Fibroblast of pulmonary artery (primary cell): Measurements from ENCODE around the gene ASTN1.

Experiments used
- DNase-seq: peaks from one replicate; pipeline ENCODE4 v3.0.0-alpha.2; 2010; ENCODE audit warnings: low read depth
- H3K4me3 ChIP-seq: replicated peaks from 2 replicates; pipeline ENCODE4 v1.5.1; 2011; ENCODE audit warnings: low read depth, mild to moderate bottlenecking, control low read depth, low read length, moderate library complexity
- CTCF ChIP-seq: IDR thresholded peaks from 2 replicates; pipeline ENCODE4 v1.5.1; 2011; ENCODE audit warnings: mild to moderate bottlenecking, control low read depth, low read length, inconsistent platforms; ENCODE audit errors: missing control alignments

The ASTN1 gene

GRCh38 chr1:177032434-177032833 lies 132.1 kb downstream of the ASTN1 start:
- DNase-seq: no peak

GRCh38 chr1:177024623-177025022 lies 139.9 kb downstream of the ASTN1 start:
- no peak overlapping the region for H3K4me3 ChIP-seq
- TF ChIP-seq CTCF: no peak
- DNase-seq: no peak

More at GRCh38 chr1:177032434-177032833, 132.1 kb downstream of the ASTN1 start:
- TF ChIP-seq CTCF: no peak
- H3K4me3 ChIP-seq: no peak overlapping the region

GRCh38 chr1:177023726-177024125 lies 140.8 kb downstream of the ASTN1 start:
- H3K4me3 ChIP-seq: no peak overlapping the region
- DNase-seq: no peak
- no peak for TF ChIP-seq CTCF

- H3K4me3 ChIP-seq: no peak overlapping the region
- no peak for DNase-seq
- no peak for TF ChIP-seq CTCF
These were observed 141.3 kb downstream of the ASTN1 start for GRCh38 chr1:177023249-177023648.

GRCh38 chr1:177021687-177022086 lies 142.8 kb downstream of the ASTN1 start:
- no peak for TF ChIP-seq CTCF
- H3K4me3 ChIP-seq: no peak overlapping the region
- DNase-seq: no peak

- no peak for DNase-seq
- no peak for TF ChIP-seq CTCF
- no peak overlapping the region for H3K4me3 ChIP-seq
These were observed 143.5 kb downstream of the ASTN1 start for GRCh38 chr1:177020851-177021589.

- no peak for DNase-seq
- TF ChIP-seq CTCF: no peak
- H3K4me3 ChIP-seq: no peak overlapping the region
These were observed 147.1 kb downstream of the ASTN1 start for GRCh38 chr1:177017287-177017852.
